Lower leg skin (tissue), 4 donors: ENCODE results near the gene USP10. TPM values are rescaled to one million over a fixed set of nuclear protein-coding genes. Genes with fewer than 3 reads are reported as not detected.

ENCODE experiments used
- DNase-seq, 2 donors: peaks; one replicate each; pipeline ENCODE4 v3.0.0-alpha.2; 2019; ENCODE audit warnings: low spot score in 2 of 2
- H3K4me3 ChIP-seq: fragments of 200-600 bp; sonication (generic); 2 replicates; pipeline ENCODE4 v1.5.1; 2017; ENCODE audit warnings: mild to moderate bottlenecking, low read depth; ENCODE audit not compliant: poor library complexity, severe bottlenecking
- CTCF ChIP-seq, 3 donors: fragments of 450-650 bp; IDR thresholded peaks; one replicate each; pipeline ENCODE4 v1.5.1; 2016; ENCODE audit warnings: antibody characterized with exemption in 3 of 3, mild to moderate bottlenecking in 3 of 3, moderate library complexity in 2 of 3
- POLR2A ChIP-seq, 2 donors: fragments of 450-650 bp; IDR thresholded peaks; one replicate each; pipeline ENCODE4 v1.6.1; 2016 to 2017; ENCODE audit warnings: antibody characterized with exemption in 2 of 2, mild to moderate bottlenecking in 1 of 2, moderate library complexity in 1 of 2
- WGBS, 2 donors: methylation state at CpG; one replicate each; pipeline ENCODE4 v1.1.5; 2018; 5-methylcytosine and 5-hydroxymethylcytosine counted together
- intact Hi-C: fragments of 100-400 bp; cut with DNase I; formaldehyde crosslinking; loops from one replicate; pipeline ENCODE4 v1.15.0; 2023; ENCODE audit warnings: low total_unique reads
- total RNA-seq, 4 donors: library from RNA; depleted of rRNA; stranded (reverse); fragments of >200 nt; gene quantifications; one replicate each; pipeline ENCODE4 v1.1.0, GENCODE V29; 2016

The USP10 gene
- total RNA-seq, 4 donors from 2014 or later = 54.3 to 69.0 (median 60.7) TPM

GRCh38 chr16:84661418-84662060, 38.3 kb upstream of the USP10 start:
- DNase-seq = no peak
- H3K4me3 ChIP-seq = no peak overlapping the region
- intact Hi-C loops = no loop called here
- WGBS, 2 donors = 89 to 96% methylated on average over 41 to 50 of the region's 51 CpGs
- no peak for TF ChIP-seq POLR2A (IDR thresholded peaks at IDR 0.05)
- no peak for TF ChIP-seq CTCF (IDR thresholded peaks at IDR 0.05)

- DNase-seq = no peak
- no peak overlapping the region for H3K4me3 ChIP-seq
- TF ChIP-seq CTCF (IDR thresholded peaks at IDR 0.05) (no peak), POLR2A (IDR thresholded peaks at IDR 0.05) (no peak)
- WGBS, 2 donors = 92 to 93% methylated on average over 9 of the region's 9 CpGs
- intact Hi-C loops = no loop called here
These were observed 37.3 kb upstream of the USP10 start for GRCh38 chr16:84662471-84662870.

GRCh38 chr16:84663433-84664101, 36.2 kb upstream of the USP10 start:
- intact Hi-C loops = no loop called here
- DNase-seq = no peak
- TF ChIP-seq POLR2A (IDR thresholded peaks at IDR 0.05) (no peak), CTCF (IDR thresholded peaks at IDR 0.05) (no peak)
- no peak overlapping the region for H3K4me3 ChIP-seq
- 73 to 74% methylated on average over 9 of the region's 9 CpGs for WGBS, 2 donors

GRCh38 chr16:84665359-84665758, 34.4 kb upstream of the USP10 start:
- intact Hi-C loops = no loop called here
- no peak overlapping the region for H3K4me3 ChIP-seq
- TF ChIP-seq POLR2A (IDR thresholded peaks at IDR 0.05) (no peak), CTCF (IDR thresholded peaks at IDR 0.05) (no peak)
- 90 to 95% methylated on average over 2 of the region's 2 CpGs for WGBS, 2 donors
- DNase-seq = no peak

- DNase-seq = no peak
- TF ChIP-seq CTCF (IDR thresholded peaks at IDR 0.05) = no peak
- no peak for TF ChIP-seq POLR2A (IDR thresholded peaks at IDR 0.05)
- intact Hi-C loops = no loop called here
- H3K4me3 ChIP-seq = no peak overlapping the region
- WGBS, 2 donors = 92 to 95% methylated on average over 6 to 7 of the region's 7 CpGs
These were observed 34.0 kb upstream of the USP10 start for GRCh38 chr16:84665843-84666242.
